ENCODE results near the gene ERBB3.

Gene ERBB3

DNA sequence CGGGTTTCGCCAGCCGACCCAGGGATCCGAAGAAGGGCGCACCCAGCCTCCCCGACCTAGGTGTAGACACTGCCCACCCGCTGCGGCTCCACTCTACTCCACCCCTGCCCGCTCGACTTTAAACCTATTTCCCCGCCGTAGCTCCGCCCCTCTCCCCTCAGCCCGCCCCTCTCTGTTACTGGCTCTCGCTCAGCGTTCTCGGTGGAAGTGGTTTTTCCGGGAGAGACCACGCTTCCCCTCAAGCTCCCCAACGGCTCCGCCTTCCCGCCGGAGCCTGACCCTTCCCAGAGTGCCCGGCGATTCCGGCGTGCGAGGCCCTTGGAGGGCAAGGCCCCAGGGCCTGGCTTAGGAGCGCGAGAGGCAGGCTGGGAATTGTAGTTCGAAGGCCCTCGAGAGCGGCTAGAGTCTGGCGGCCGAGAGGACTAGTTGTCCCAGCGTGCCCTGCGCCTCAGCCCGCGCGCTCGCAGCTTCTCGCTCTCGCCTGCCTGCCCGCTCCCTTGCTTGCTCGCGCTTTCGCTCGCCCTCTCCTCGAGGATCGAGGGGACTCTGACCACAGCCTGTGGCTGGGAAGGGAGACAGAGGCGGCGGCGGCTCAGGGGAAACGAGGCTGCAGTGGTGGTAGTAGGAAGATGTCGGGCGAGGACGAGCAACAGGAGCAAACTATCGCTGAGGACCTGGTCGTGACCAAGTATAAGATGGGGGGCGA, 24.3 kb downstream of the ERBB3 start, which contains the start of gene PA2G4:
Gene PA2G4 (plus strand): TSS at position 451 of the 706 bp plus-strand sequence. CDS start 179 bp downstream, at position 630.
- TF ChIP-seq, protein P1, sequence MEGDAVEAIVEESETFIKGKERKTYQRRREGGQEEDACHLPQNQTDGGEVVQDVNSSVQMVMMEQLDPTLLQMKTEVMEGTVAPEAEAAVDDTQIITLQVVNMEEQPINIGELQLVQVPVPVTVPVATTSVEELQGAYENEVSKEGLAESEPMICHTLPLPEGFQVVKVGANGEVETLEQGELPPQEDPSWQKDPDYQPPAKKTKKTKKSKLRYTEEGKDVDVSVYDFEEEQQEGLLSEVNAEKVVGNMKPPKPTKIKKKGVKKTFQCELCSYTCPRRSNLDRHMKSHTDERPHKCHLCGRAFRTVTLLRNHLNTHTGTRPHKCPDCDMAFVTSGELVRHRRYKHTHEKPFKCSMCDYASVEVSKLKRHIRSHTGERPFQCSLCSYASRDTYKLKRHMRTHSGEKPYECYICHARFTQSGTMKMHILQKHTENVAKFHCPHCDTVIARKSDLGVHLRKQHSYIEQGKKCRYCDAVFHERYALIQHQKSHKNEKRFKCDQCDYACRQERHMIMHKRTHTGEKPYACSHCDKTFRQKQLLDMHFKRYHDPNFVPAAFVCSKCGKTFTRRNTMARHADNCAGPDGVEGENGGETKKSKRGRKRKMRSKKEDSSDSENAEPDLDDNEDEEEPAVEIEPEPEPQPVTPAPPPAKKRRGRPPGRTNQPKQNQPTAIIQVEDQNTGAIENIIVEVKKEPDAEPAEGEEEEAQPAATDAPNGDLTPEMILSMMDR (IDR thresholded peaks at IDR 0.05; ENCODE audit: low read depth, low read length): no peak
- DNase-seq (ENCODE audit: extremely low read depth, low read depth): peak; percentile 95

DNA sequence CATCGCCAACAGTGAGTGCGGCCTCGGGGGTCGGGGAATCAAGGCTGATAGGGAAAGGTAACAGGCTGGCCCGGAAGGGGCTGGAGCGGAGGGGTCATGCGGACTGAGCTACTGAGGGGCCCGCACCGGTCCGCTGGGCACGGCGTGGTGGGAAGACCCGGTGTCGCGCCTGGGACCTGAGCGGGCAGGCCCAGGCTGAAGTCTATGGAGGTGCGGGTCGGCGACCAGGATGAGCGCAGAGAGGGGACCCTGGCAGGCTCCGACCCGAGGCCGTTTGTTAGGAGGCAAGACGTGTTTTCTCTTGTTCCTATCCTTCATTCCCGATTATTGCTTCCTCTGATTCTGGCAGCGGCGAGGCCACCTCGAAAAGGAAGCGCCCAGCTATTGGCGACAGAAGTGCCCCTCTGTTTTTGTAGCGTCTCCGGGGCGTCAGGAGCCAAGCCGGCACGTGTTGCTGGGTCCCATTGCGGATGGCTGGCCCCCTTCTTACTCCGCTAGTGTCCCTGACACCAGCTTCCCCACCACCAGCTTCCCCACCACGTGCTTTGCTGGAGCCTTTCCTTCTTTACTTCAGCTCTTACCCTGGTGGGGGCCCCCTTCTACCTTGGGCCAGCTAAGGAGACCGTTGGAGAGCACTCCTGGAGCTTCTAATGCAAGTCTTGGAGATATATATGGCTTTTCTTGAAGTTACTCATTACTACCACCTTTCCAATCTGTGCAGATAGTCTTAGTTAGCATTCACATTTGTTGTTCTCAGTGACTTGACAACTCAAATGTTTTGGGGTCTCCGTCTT, 25.0 kb downstream of the ERBB3 start:
- DNase-seq (ENCODE audit: extremely low read depth, low read depth): no peak
- TF ChIP-seq, protein P1 (IDR thresholded peaks at IDR 0.05; ENCODE audit: low read depth, low read length): no peak

DNA sequence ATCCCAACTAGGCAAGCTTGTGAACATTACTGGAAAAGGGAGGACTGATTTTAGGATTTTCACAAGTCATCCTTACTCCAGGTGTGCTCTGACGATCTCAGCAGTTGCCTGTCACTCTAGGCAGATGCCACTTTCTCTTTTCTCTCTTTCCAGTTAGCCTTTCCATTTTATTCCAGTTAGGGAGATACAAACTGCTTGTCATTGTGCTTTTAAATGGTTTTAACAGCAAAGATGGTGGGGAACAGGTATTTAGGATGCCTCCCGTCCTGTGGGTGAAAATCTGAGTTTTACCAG, 25.6 kb downstream of the ERBB3 start:
- TF ChIP-seq, protein P1 (IDR thresholded peaks at IDR 0.05; ENCODE audit: low read depth, low read length): no peak
- no peak for DNase-seq (ENCODE audit: extremely low read depth, low read depth)

DNA sequence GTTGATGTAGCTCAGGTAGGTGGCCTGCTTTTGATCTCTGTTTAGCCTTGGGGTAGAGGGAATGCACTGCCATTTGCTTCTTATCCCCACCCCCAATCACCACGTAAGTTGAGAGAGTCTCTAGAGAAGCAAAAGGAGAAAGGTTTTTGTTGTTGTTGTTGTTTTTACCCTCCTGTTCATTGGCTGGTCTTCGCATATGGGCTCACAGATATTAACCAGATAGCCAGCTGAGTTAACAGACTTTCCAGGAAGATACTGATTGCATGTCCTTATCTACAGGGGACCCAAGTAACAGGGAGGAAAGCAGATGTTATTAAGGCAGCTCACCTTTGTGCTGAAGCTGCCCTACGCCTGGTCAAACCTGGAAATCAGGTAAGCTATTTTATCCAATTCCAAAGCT, 27.3 kb downstream of the ERBB3 start:
- no peak for DNase-seq (ENCODE audit: extremely low read depth, low read depth)
- TF ChIP-seq, protein P1 (IDR thresholded peaks at IDR 0.05; ENCODE audit: low read depth, low read length): no peak

DNA sequence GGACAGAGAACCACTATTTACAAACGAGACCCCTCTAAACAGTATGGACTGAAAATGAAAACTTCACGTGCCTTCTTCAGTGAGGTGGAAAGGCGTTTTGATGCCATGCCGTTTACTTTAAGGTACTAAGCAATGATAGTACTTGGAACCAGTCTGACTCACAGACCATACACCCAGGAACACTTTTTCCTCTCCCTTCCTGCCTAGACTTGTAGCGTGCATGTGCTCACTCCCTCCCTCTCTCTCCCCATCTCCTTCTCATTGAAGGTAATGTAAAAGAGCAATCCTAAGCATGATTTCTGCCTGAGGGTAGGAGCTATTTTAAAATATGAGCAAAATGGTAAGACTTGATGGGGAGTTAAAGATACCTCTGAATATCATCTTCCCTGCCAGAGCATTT, 30.6 kb downstream of the ERBB3 start:
- TF ChIP-seq, protein P1 (IDR thresholded peaks at IDR 0.05; ENCODE audit: low read depth, low read length): no peak

DNA sequence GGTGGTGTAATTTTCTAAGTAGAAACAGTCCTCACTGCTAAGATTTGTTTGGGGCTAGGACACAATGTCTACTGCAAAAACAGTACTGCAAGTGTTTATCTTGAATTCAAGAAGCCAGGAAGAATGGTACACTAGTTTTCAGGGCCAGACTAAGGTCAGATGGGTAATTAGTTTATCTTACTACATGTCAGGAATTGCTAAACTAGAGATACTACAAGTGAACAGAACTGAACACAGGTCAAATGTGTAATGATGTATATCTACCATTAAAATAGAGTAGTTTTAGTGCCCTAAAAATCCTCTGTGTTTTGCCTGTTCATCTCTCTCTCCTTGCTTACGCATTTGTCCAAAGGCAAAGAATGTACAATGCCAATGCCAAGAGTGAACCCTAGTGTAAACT, 34.1 kb downstream of the ERBB3 start:
- DNase-seq (ENCODE audit: extremely low read depth, low read depth): no peak
- TF ChIP-seq, protein P1 (IDR thresholded peaks at IDR 0.05; ENCODE audit: low read depth, low read length): no peak

More for the DNA sequence above, 30.6 kb downstream of the ERBB3 start:
- no peak for DNase-seq (ENCODE audit: extremely low read depth, low read depth)

DNA sequence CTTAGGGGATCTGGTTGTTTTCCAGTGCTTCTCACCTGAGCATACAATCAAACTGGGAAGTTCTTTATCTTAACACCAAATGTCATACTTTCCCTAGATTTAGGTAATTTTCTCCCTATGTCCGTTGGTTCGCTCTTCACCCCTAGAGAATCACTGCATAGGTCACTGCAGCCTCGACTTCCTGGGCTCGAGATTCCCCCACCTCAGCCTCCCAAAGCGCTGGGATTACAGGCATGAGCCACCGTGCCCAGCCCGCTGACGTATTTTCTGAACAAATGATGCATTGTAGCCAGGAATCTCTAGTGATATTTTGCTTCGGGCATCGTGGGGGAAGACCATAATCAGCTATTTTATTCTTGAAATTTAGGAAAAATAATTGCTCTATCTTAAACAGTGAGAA, 35.4 kb downstream of the ERBB3 start:
- no peak for DNase-seq (ENCODE audit: extremely low read depth, low read depth)
- TF ChIP-seq, protein P1 (IDR thresholded peaks at IDR 0.05; ENCODE audit: low read depth, low read length): no peak
